Measurements from ENCODE around the gene YKT6.

DNA sequence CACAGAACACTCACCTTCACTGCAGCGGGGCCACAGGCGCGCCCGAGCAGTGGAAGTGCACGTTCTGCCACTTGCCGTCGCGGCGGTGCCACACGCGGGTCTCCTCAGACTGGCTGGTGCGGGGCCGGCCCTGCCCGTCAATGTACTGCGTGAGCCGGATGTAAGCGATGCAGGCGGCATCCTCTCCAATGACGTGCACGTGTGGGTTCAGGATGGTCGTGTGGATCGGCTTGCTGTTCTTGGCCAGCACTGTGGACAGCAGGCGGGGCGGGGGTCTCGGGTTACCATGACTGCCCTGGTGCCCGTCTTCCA is 19.2 kb downstream of the YKT6 start:
- TF ChIP-seq EGR1 (IDR thresholded peaks at IDR 0.05), result no peak
- TF ChIP-seq CREB1 (IDR thresholded peaks at IDR 0.05; ENCODE audit: low read depth), result no peak
- no peak for TF ChIP-seq EP300 (IDR thresholded peaks at IDR 0.05; ENCODE audit: borderline replicate concordance)
- TF ChIP-seq CEBPB (IDR thresholded peaks at IDR 0.05), result no peak
- TF ChIP-seq TAF1 (IDR thresholded peaks at IDR 0.05; ENCODE audit: low read depth), result no peak
- TF ChIP-seq USF1 (IDR thresholded peaks at IDR 0.05), result no peak
- no peak for TF ChIP-seq TEAD4 (IDR thresholded peaks at IDR 0.05)
- TF ChIP-seq RAD21 (IDR thresholded peaks at IDR 0.05; ENCODE audit: low read depth), result no peak
- no peak for TF ChIP-seq REST (IDR thresholded peaks at IDR 0.05; ENCODE audit: low read depth)
- TF ChIP-seq ZBTB7A (IDR thresholded peaks at IDR 0.05; ENCODE audit: low read depth), result no peak

Data from Ishikawa (cell line).